Nephron (organoid): ENCODE results near the gene STRIT1.

ENCODE experiments used
- H3K27ac Mint-ChIP-seq, 3 experiments: 2 replicates each; pipeline ENCODE4 v1.8.0; 2020; ENCODE audit warnings: mixed read lengths in 3 of 3, mild to moderate bottlenecking in 2 of 3, moderate library complexity in 1 of 3
- H3K27me3 Mint-ChIP-seq: 2 replicates; pipeline ENCODE4 v1.8.0; 2021; ENCODE audit warnings: low read depth, mild to moderate bottlenecking, moderate library complexity, mixed read lengths
- H3K36me3 Mint-ChIP-seq: 2 replicates; pipeline ENCODE4 v1.8.0; 2020; ENCODE audit warnings: low read depth, mixed read lengths
- H3K4me1 Mint-ChIP-seq: 2 replicates; pipeline ENCODE4 v1.8.0; 2020; ENCODE audit warnings: mixed read lengths
- H3K4me3 Mint-ChIP-seq, 3 experiments: 2 replicates each; pipeline ENCODE4 v1.8.0; 2020; ENCODE audit warnings: mild to moderate bottlenecking in 3 of 3, mixed read lengths in 3 of 3, moderate library complexity in 2 of 3
- H3K9me3 Mint-ChIP-seq: 2 replicates; pipeline ENCODE4 v1.8.0; 2020; ENCODE audit warnings: mixed read lengths
- TF ChIP-seq, protein P1 (sequence below), 3 experiments: fragments of 200-600 bp; sonication (generic); IDR thresholded peaks; one replicate each; pipeline ENCODE4 v1.5.0; 2021; ENCODE audit warnings: antibody characterized with exemption in 3 of 3; ENCODE audit not compliant: unreplicated experiment in 3 of 3

STRIT1 gene

GRCh38 chr3:155252535-155252934 is 40.9 kb downstream of the STRIT1 start:
- TF ChIP-seq, protein P1, sequence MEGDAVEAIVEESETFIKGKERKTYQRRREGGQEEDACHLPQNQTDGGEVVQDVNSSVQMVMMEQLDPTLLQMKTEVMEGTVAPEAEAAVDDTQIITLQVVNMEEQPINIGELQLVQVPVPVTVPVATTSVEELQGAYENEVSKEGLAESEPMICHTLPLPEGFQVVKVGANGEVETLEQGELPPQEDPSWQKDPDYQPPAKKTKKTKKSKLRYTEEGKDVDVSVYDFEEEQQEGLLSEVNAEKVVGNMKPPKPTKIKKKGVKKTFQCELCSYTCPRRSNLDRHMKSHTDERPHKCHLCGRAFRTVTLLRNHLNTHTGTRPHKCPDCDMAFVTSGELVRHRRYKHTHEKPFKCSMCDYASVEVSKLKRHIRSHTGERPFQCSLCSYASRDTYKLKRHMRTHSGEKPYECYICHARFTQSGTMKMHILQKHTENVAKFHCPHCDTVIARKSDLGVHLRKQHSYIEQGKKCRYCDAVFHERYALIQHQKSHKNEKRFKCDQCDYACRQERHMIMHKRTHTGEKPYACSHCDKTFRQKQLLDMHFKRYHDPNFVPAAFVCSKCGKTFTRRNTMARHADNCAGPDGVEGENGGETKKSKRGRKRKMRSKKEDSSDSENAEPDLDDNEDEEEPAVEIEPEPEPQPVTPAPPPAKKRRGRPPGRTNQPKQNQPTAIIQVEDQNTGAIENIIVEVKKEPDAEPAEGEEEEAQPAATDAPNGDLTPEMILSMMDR (IDR thresholded peaks at IDR 0.05; ENCODE audit: unreplicated experiment in 3 of 3) = no peak
- H3K4me3 Mint-ChIP-seq = no peak overlapping the region
- H3K27me3 Mint-ChIP-seq = no peaks in the 10 kb centered on the region
- no peak overlapping the region for H3K27ac Mint-ChIP-seq
- H3K9me3 Mint-ChIP-seq = peaks cover 7% of the 10 kb centered on the region
- H3K36me3 Mint-ChIP-seq = no peaks in the 10 kb centered on the region
- no peaks in the 10 kb centered on the region for H3K4me1 Mint-ChIP-seq

- Mint-ChIP-seq H3K4me3 (no peak overlapping the region), H3K9me3 (peaks cover 7% of the 10 kb centered on the region), H3K4me1 (no peaks in the 10 kb centered on the region), H3K27me3 (no peaks in the 10 kb centered on the region), H3K36me3 (no peaks in the 10 kb centered on the region), H3K27ac (no peak overlapping the region)
- TF ChIP-seq, protein P1 (IDR thresholded peaks at IDR 0.05; ENCODE audit: unreplicated experiment in 3 of 3) = no peak
Measured at GRCh38 chr3:155252021-155252420, 41.5 kb downstream of the STRIT1 start.

GRCh38 chr3:155248531-155249187 is 44.8 kb downstream of the STRIT1 start:
- no peaks in the 10 kb centered on the region for H3K36me3 Mint-ChIP-seq
- H3K27ac Mint-ChIP-seq = no peak overlapping the region
- H3K4me1 Mint-ChIP-seq = no peaks in the 10 kb centered on the region
- H3K27me3 Mint-ChIP-seq = no peaks in the 10 kb centered on the region
- no peak overlapping the region for H3K4me3 Mint-ChIP-seq
- TF ChIP-seq, protein P1 (IDR thresholded peaks at IDR 0.05; ENCODE audit: unreplicated experiment in 3 of 3) = no peak
- peaks cover 7% of the 10 kb centered on the region for H3K9me3 Mint-ChIP-seq

DNA sequence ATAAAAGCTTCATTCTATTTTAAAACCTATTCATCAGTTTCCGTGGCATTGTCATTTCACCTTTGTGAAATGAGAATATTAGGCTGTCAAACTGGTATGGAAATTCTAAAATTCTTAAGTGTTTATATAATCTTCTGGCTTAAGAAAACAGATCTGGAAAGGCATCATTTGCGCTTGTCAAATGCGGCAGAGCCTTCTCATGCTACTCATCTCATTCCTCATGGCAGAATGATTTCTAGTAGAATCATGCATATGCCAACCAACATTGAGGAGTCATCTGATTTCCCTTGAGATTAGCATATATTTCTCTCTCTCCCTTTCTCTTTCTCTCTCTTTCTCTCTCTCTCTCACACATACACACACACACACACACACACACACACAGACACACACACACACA is 48.8 kb downstream of the STRIT1 start:
- peaks cover 6% of the 10 kb centered on the region for H3K9me3 Mint-ChIP-seq
- no peak overlapping the region for H3K4me3 Mint-ChIP-seq
- TF ChIP-seq, protein P1 (IDR thresholded peaks at IDR 0.05; ENCODE audit: unreplicated experiment in 3 of 3) = no peak
- H3K27ac Mint-ChIP-seq = no peak overlapping the region
- H3K27me3 Mint-ChIP-seq = no peaks in the 10 kb centered on the region
- no peaks in the 10 kb centered on the region for H3K36me3 Mint-ChIP-seq
- H3K4me1 Mint-ChIP-seq = peaks cover 7% of the 10 kb centered on the region

DNA sequence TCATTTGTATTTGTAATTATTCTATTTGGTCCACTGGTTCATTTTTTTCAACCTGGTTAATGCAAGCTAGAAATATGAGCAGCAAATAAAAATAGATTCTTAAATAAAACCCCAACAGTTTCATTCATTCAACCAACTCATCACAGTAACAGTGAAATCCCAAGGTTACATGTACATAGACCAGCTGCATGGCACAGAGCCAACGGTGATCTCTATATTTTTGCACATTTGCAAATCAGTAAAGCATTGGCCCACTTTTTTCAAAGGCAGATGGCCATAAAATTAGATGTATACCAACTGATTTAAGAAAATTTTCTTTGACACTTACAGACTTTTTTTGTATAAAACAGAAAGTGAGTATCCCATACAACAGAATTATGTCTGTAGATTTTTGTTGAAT is 49.3 kb downstream of the STRIT1 start:
- Mint-ChIP-seq H3K27me3 (no peaks in the 10 kb centered on the region), H3K4me3 (no peak overlapping the region), H3K4me1 (peaks cover 7% of the 10 kb centered on the region), H3K36me3 (no peaks in the 10 kb centered on the region), H3K9me3 (peaks cover 2% of the 10 kb centered on the region), H3K27ac (no peak overlapping the region)
- TF ChIP-seq, protein P1 (IDR thresholded peaks at IDR 0.05; ENCODE audit: unreplicated experiment in 3 of 3) = no peak

- TF ChIP-seq, protein P1 (IDR thresholded peaks at IDR 0.05; ENCODE audit: unreplicated experiment in 3 of 3) = no peak
- Mint-ChIP-seq H3K27me3 (no peaks in the 10 kb centered on the region), H3K9me3 (peaks cover 7% of the 10 kb centered on the region), H3K27ac (peak overlapping the region in 1 of 3 experiments; percentile 21), H3K4me1 (peaks cover 7% of the 10 kb centered on the region), H3K4me3 (no peak overlapping the region), H3K36me3 (no peaks in the 10 kb centered on the region)
Measured at GRCh38 chr3:155243512-155243921, 50.0 kb downstream of the STRIT1 start.
